Measurements from ENCODE around the gene SH3TC1.

Gene SH3TC1

DNA sequence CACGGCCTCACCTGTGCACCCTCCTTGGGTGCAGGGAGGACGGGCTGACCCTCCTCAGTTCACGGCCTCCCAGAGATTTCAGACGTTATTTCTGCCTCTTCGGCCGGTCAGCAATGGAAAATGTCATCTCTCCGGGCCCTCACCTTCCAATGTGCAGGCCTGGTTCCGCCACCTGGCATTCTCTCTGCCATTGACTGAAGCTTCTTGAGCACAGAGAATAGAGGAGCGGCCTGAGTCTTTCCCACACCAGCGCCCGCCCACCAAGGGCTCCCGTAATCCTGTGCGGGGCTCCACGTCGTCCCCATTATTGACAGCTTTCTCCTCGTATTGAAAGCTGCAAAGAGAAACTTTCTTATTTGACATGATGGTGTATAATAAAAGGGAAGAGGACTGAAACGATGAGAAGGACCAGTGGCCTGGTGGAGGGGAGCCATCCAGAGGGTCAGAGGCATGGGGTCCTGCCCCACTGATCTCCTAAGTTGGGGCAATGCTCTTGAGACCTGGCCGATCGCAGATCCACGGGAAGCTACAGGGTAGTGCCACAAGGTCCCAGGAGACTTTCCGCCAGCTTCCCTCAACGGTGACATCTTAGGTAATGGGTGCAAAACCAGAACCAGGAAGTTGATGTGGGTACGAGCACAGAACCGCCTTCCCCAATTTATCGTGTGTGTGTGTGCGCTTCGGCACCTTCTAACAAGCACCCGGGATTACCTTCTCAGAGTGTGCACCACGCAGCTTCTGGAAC, 91.0 kb downstream of the SH3TC1 start:
- H3K9ac ChIP-seq (ENCODE audit: low read length): no peak overlapping the region
- H3K36me3 ChIP-seq (ENCODE audit: control insufficient read depth, insufficient read depth, low read length): no peaks in the 10 kb centered on the region
- H3K9me3 ChIP-seq (ENCODE audit: control insufficient read depth, insufficient read depth, low read depth, low read length): no peaks in the 10 kb centered on the region; the same call in 1 of the 2 replicates
- no peak overlapping the region for H3K4me3 ChIP-seq (ENCODE audit: low read depth, low read length)
- H3K27ac ChIP-seq (ENCODE audit: low read depth, low read length): no peak overlapping the region
- no peaks in the 10 kb centered on the region for H3K27me3 ChIP-seq (ENCODE audit: control insufficient read depth, insufficient read depth, low read length)
- H3K4me1 ChIP-seq (ENCODE audit: control insufficient read depth, insufficient read depth, low read length): no peaks in the 10 kb centered on the region

GRCh38 chr4:8290701-8290970, 91.5 kb downstream of the SH3TC1 start:
- no peak overlapping the region for H3K4me3 ChIP-seq (ENCODE audit: low read depth, low read length)
- no peak overlapping the region for H3K9ac ChIP-seq (ENCODE audit: low read length)
- no peak overlapping the region for H3K27ac ChIP-seq (ENCODE audit: low read depth, low read length)

More at GRCh38 chr4:8290701-8290970, 91.5 kb downstream of the SH3TC1 start:
- no peaks in the 10 kb centered on the region for H3K27me3 ChIP-seq (ENCODE audit: control insufficient read depth, insufficient read depth, low read length)
- no peaks in the 10 kb centered on the region for H3K4me1 ChIP-seq (ENCODE audit: control insufficient read depth, insufficient read depth, low read length)
- H3K36me3 ChIP-seq (ENCODE audit: control insufficient read depth, insufficient read depth, low read length): no peaks in the 10 kb centered on the region
- no peaks in the 10 kb centered on the region; the same call in 1 of the 2 replicates for H3K9me3 ChIP-seq (ENCODE audit: control insufficient read depth, insufficient read depth, low read depth, low read length)

All from HUES6 (cell line).